HepG2 (cell line): ENCODE measurements around the gene IQGAP2. TPM values are rescaled to one million over a fixed set of nuclear protein-coding genes. Genes with fewer than 3 reads are reported as not detected.

Source experiments
- ATAC-seq: fragments of 200-7000 bp; cut with Tn5 transposase; 3 replicates; pipeline ENCODE4 v1.9.1; 2020; ENCODE audit warnings: mild to moderate bottlenecking, moderate library complexity
- BruUV-seq: library from RNA; stranded (reverse); fragments of 400-500 nt; replicated peaks from 2 replicates; lab custom pipeline; 2021; lab: Mats Ljungman, UMichigan
- CTCF ChIA-PET: fragments of 300-600 bp; formaldehyde crosslinking; extraction: SDS; loops from one replicate; lab custom pipeline; 2021; ENCODE audit warnings: low total read pairs, inconsistent platforms, low intra/inter-chr PET ratio; lab: Yijun Ruan, JAX
- POLR2A ChIA-PET: fragments of 350-600 bp; sonication (Branson Sonifier 250); formaldehyde crosslinking; loops from one replicate; lab custom pipeline; 2020; ENCODE audit warnings: antibody characterized with exemption, inconsistent platforms; lab: Yijun Ruan, JAX
- DNase-seq: peaks from one replicate; pipeline ENCODE4 v3.0.0-alpha.2; 2015; ENCODE audit warnings: low spot score
- FAIRE-seq: peaks from 3 replicates; lab custom pipeline; 2011; peaks lifted over from hg19 to GRCh38; lab: Jason Lieb, UNC
- H2AFZ ChIP-seq: one replicate; pipeline ENCODE4 v1.6.1; 2011; ENCODE audit warnings: low read length, inconsistent platforms
- H3K27ac ChIP-seq: fragments of 300-600 bp; 3 replicates; pipeline ENCODE4 v1.8.0; 2011; ENCODE audit warnings: mixed run types, mild to moderate bottlenecking, mixed read lengths, low read length, inconsistent platforms; ENCODE audit not compliant: insufficient read depth; ENCODE audit errors: extremely low read length
- H3K27me3 ChIP-seq, 2 experiments: fragments of 200-600 bp in 1 of 2; 2 replicates in 1 of 2; 3 replicates in 1 of 2; pipeline versions ENCODE4 v1.6.0 to v1.8.0; 2011; ENCODE audit warnings: low read length in 2 of 2, mild to moderate bottlenecking in 2 of 2, moderate library complexity in 2 of 2, inconsistent platforms in 1 of 2; ENCODE audit not compliant: insufficient read depth in 2 of 2, control insufficient read depth in 1 of 2
- H3K36me3 ChIP-seq, 2 experiments: fragments of 200-600 bp in 1 of 2; replicated peaks in 1 of 2; 2 replicates in 1 of 2; 3 replicates in 1 of 2; pipeline versions ENCODE4 v1.5.1 to v1.8.0; 2011; ENCODE audit warnings: low read length in 2 of 2, inconsistent platforms in 1 of 2; ENCODE audit not compliant: insufficient read depth in 2 of 2, control insufficient read depth in 1 of 2
- H3K4me1 ChIP-seq: 2 replicates; pipeline ENCODE4 v1.5.1; 2012; ENCODE audit warnings: low read length, inconsistent platforms; ENCODE audit not compliant: insufficient read depth
- H3K4me2 ChIP-seq: 2 replicates; pipeline ENCODE4 v1.6.0; 2011; ENCODE audit warnings: low read depth, low read length, inconsistent platforms
- H3K4me3 ChIP-seq, 3 experiments: fragments of 200-600 bp in 1 of 3; sonication (generic), shearing (Covaris generic) in 1 of 3; replicated peaks in 1 of 3; 2 replicates each; pipeline ENCODE4 v1.5.1; 2011 to 2016; ENCODE audit warnings: low read length in 3 of 3, inconsistent platforms in 2 of 3, low read depth in 2 of 3, mild to moderate bottlenecking in 2 of 3, control low read depth in 1 of 3, mixed read lengths in 1 of 3; ENCODE audit not compliant: insufficient read depth in 1 of 3
- H3K79me2 ChIP-seq: one replicate; pipeline ENCODE4 v1.6.1; 2011; ENCODE audit warnings: low read length, inconsistent platforms; ENCODE audit not compliant: insufficient read depth
- H3K9ac ChIP-seq: 2 replicates; pipeline ENCODE4 v1.6.0; 2011; ENCODE audit warnings: mild to moderate bottlenecking, low read depth, low read length, inconsistent platforms; ENCODE audit not compliant: insufficient read depth
- H3K9me3 ChIP-seq: 2 replicates; pipeline ENCODE4 v1.5.1; 2012; ENCODE audit warnings: mild to moderate bottlenecking, low read length
- H4K20me1 ChIP-seq: 2 replicates; pipeline ENCODE4 v1.6.0; 2011; ENCODE audit warnings: inconsistent platforms, mild to moderate bottlenecking, low read length, moderate library complexity; ENCODE audit not compliant: insufficient read depth
- AGO1 ChIP-seq: fragments of 200-400 bp; formaldehyde crosslinking; IDR thresholded peaks from 2 replicates; pipeline ENCODE4 v1.6.1; 2017; ENCODE audit warnings: mild to moderate bottlenecking, low read depth, low read length, moderate library complexity; ENCODE audit not compliant: poor library complexity, severe bottlenecking
- AGO2 ChIP-seq: fragments of 200-400 bp; formaldehyde crosslinking; optimal IDR thresholded peaks from 2 replicates; pipeline ENCODE3; 2017; ENCODE audit warnings: mild to moderate bottlenecking, low read depth, low read length, moderate library complexity
- BRD4 ChIP-seq: sonication (generic); formaldehyde crosslinking; IDR thresholded peaks from 2 replicates; pipeline ENCODE4 v1.4.0; 2020; ENCODE audit warnings: missing genetic modification reagents
- FOXP4 ChIP-seq: sonication (generic); formaldehyde crosslinking; IDR thresholded peaks from 2 replicates; pipeline ENCODE4 v1.4.0; 2020; ENCODE audit warnings: missing genetic modification reagents
- HDAC6 ChIP-seq: fragments of 200-600 bp; sonication (generic); IDR thresholded peaks from 2 replicates; pipeline ENCODE4 v1.7.0; 2017; ENCODE audit warnings: mild to moderate bottlenecking, antibody characterized with exemption, low read length, low read depth
- HNRNPLL ChIP-seq: fragments of 200-400 bp; formaldehyde crosslinking; IDR thresholded peaks from 2 replicates; pipeline ENCODE4 v1.6.1; 2017; ENCODE audit warnings: mild to moderate bottlenecking, low read depth, low read length; ENCODE audit not compliant: poor library complexity, severe bottlenecking
- KAT7 ChIP-seq: IDR thresholded peaks from 2 replicates; pipeline ENCODE4 v1.6.1; 2018; ENCODE audit warnings: borderline replicate concordance, missing compliant biosample characterization
- MTF2 ChIP-seq: sonication (generic); formaldehyde crosslinking; IDR thresholded peaks from 2 replicates; pipeline ENCODE4 v1.5.0; 2020; ENCODE audit warnings: missing genetic modification reagents, borderline replicate concordance
- MYNN ChIP-seq: sonication (generic); formaldehyde crosslinking; IDR thresholded peaks from 2 replicates; pipeline ENCODE4 v1.4.0; 2020; ENCODE audit warnings: mild to moderate bottlenecking, low read depth, missing genetic modification reagents
- NKX3-1 ChIP-seq: sonication (generic); formaldehyde crosslinking; IDR thresholded peaks from 2 replicates; pipeline ENCODE4 v1.5.0; 2020; ENCODE audit warnings: missing genetic modification reagents
- PATZ1 ChIP-seq: sonication (generic); formaldehyde crosslinking; IDR thresholded peaks from 2 replicates; pipeline ENCODE4 v1.4.0; 2020; ENCODE audit warnings: missing genetic modification reagents
- TFAP4 ChIP-seq: sonication (generic); IDR thresholded peaks from 2 replicates; pipeline ENCODE4 v1.6.1; 2016; ENCODE audit warnings: low read depth, borderline replicate concordance
- THAP8 ChIP-seq: sonication (generic); formaldehyde crosslinking; IDR thresholded peaks from 2 replicates; pipeline ENCODE4 v1.5.1; 2020; ENCODE audit warnings: missing genetic modification reagents, mild to moderate bottlenecking, borderline replicate concordance
- ZFP82 ChIP-seq: sonication (generic); formaldehyde crosslinking; IDR thresholded peaks from 2 replicates; pipeline ENCODE4 v1.5.1; 2020; ENCODE audit warnings: mild to moderate bottlenecking, missing genetic modification reagents, borderline replicate concordance
- ZMYM3 ChIP-seq: sonication (generic); formaldehyde crosslinking; IDR thresholded peaks from 2 replicates; pipeline ENCODE4 v1.5.1; 2020; ENCODE audit warnings: mild to moderate bottlenecking, missing genetic modification reagents
- ZNF790 ChIP-seq: sonication (generic); formaldehyde crosslinking; IDR thresholded peaks from 2 replicates; pipeline ENCODE4 v1.8.0; 2022; ENCODE audit warnings: missing genetic modification reagents, mild to moderate bottlenecking, borderline replicate concordance
- WGBS: methylation state at CpG from one replicate; pipeline ENCODE4 v1.1.6; 2017; ENCODE audit warnings: low lambda C conversion rate; 5-methylcytosine and 5-hydroxymethylcytosine counted together
- in situ Hi-C: cut with HindIII; loops from 2 replicates; pipeline ENCODE4 v1.10.0; 2017; ENCODE audit warnings: low pct_unique_long_range_greater_than_20kb; ENCODE audit not compliant: extremely low pct_ligation_motif_present
- intact Hi-C: fragments of 100-400 bp; cut with micrococcal nuclease; formaldehyde crosslinking; loops from one replicate; pipeline ENCODE4 v1.10.0; 2022; ENCODE audit not compliant: unreplicated experiment
- polyA plus RNA-seq, 8 experiments: library from polyadenylated mRNA; depleted of rRNA in 3 of 8; stranded (reverse) in 7 of 8; unstranded in 1 of 8; fragments of >200 nt; fragmentation: Illumina TruSeq in 4 of 8; extraction: Trizol in 4 of 8; gene quantifications; 2 replicates each; pipeline versions ENCODE4 v1.2.1 to v1.2.3, GENCODE V29; 2011 to 2016; ENCODE audit warnings: low read depth in 4 of 8, missing spikeins in 1 of 8, mixed read lengths in 1 of 8; ENCODE audit not compliant: insufficient read depth in 1 of 8
- total RNA-seq, 5 experiments: library from RNA; depleted of rRNA; stranded (reverse); fragments of >200 nt; fragmentation: Illumina TruSeq; extraction: Trizol; gene quantifications; 2 replicates each; pipeline ENCODE4 v1.2.3, GENCODE V29; 2016; ENCODE audit warnings: low read depth in 1 of 5

Gene IQGAP2
- total and polyA plus RNA-seq, 2 of the 13 experiments (the other 11 are each of a cell fraction or from before 2014, with no cell fraction given): 35.2 to 83.3 TPM

GRCh38 chr5:76402251-76402885 is 717 bp upstream of the IQGAP2 start (continued):
- TF ChIP-seq NKX3-1 (CRISPR knock-in tag): no peak
- no peak for TF ChIP-seq KAT7
- TF ChIP-seq HDAC6: no peak
- 0 out of 2 replicates have a peak, but pooled peaks have one; percentile 13 for TF ChIP-seq MTF2 (CRISPR knock-in tag)
- TF ChIP-seq AGO1: no peak
- peak; percentile 60; the same call in 1 of the 2 replicates for TF ChIP-seq ZMYM3 (CRISPR knock-in tag)

GRCh38 chr5:76403766-76404222 is 709 bp downstream of the IQGAP2 start:
- Histone ChIP-seq H3K79me2 (peaks cover 47% of the 10 kb centered on the region), H3K27ac (peak overlapping the region; percentile 97), H3K9ac (peak overlapping the region; percentile 92), H3K36me3 (no peaks in the 10 kb centered on the region), H3K27me3 (no peaks in the 10 kb centered on the region), H3K4me2 (peak overlapping the region; percentile 90), H3K9me3 (no peaks in the 10 kb centered on the region), H2AFZ (no peak overlapping the region), H4K20me1 (no peaks in the 10 kb centered on the region), H3K4me3 (peak overlapping the region; percentile 64 to 90 (median 77)), H3K4me1 (peaks cover 68% of the 10 kb centered on the region)
- intact Hi-C loops (loop anchor here (1.0 to 5.0 kb wide), 7 partner anchors 34 to 179 kb away; no protein-coding TSS in a partner anchor), in situ Hi-C loops (loop anchor here (5.0 kb wide), 2 partner anchors 54 to 139 kb away; no protein-coding TSS in a partner anchor)
- FAIRE-seq (no peak), ATAC-seq (peak; percentile 78), DNase-seq (no peak)
- ChIA-PET POLR2A (interaction anchor here (0.9 to 2.8 kb wide), 7 partner anchors 10 to 140 kb away, joined by 3 to 11 read pairs (median 4); no protein-coding TSS in a partner anchor), CTCF (interaction anchor here (0.6 to 2.9 kb wide), 5 partner anchors 66 to 180 kb away, joined by 3 to 21 read pairs (median 5); no protein-coding TSS in a partner anchor)
- BruUV-seq: TSS peak; percentile 88
- 3% methylated on average over 16 of the region's 30 CpGs for WGBS
- TF ChIP-seq AGO2 (peak; percentile 68), HNRNPLL (peak; percentile 75), FOXP4 (no peak), MYNN (CRISPR knock-in tag) (0 out of 2 replicates have a peak, but pooled peaks have one; percentile 18), TFAP4 (peak; percentile 9; the same call in 1 of the 2 replicates), THAP8 (CRISPR knock-in tag) (0 out of 2 replicates have a peak, but pooled peaks have one; percentile 14), ZFP82 (0 out of 2 replicates have a peak, but pooled peaks have one; percentile 16), BRD4 (peak; percentile 58; the same call in 1 of the 2 replicates), PATZ1 (CRISPR knock-in tag) (peak; percentile 61), ZNF790 (CRISPR knock-in tag) (0 out of 2 replicates have a peak, but pooled peaks have one; percentile 64)
